ENCODE data around the gene MANBA. TPM values are rescaled to one million over a fixed set of nuclear protein-coding genes. Genes with fewer than 3 reads are reported as not detected.

Gene MANBA
- total RNA-seq, 1 donor from 2014 or later, result 30.3 TPM

DNA sequence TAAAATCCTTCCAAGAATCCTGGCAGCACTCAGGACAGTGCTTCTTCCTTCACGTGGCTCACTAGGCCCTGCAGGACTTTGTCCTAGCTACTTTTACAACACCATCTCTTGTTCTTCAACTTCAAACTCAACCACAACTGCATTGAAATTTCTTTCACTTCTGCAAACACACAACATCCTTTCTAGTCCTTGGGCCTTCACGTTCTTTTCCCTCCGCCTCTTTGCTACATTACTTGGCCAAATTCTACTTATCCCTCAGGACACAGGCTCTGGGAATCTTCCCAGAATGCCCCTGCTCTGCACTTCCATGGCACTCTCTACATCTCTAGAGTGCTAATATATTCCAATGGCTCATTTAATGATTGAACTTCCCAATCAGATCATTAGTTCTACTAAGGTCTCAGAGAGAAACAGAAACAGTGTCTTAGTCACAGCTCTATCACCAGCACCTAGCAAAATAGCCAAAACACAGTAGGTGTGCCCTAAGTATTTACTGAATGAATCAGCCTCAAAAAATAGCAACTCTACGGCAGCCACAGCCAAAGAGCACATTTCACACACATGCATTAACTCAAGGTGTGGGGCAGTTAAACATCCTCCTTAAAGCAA lies 73.3 kb downstream of the MANBA start:
- Histone ChIP-seq H3K27me3 (ENCODE audit: low read depth) (no peaks in the 10 kb centered on the region), H3K4me1 (peaks cover 6% of the 10 kb centered on the region), H3K4me3 (no peak overlapping the region), H3K9me3 (replicated peaks) (no peaks in the 10 kb centered on the region), H3K27ac (replicated peaks) (no peak overlapping the region), H3K36me3 (peaks cover 19% of the 10 kb centered on the region)
- no peak for DNase-seq
- intact Hi-C loops (cut with micrococcal nuclease), result no loop called here
- TF ChIP-seq, protein P1, sequence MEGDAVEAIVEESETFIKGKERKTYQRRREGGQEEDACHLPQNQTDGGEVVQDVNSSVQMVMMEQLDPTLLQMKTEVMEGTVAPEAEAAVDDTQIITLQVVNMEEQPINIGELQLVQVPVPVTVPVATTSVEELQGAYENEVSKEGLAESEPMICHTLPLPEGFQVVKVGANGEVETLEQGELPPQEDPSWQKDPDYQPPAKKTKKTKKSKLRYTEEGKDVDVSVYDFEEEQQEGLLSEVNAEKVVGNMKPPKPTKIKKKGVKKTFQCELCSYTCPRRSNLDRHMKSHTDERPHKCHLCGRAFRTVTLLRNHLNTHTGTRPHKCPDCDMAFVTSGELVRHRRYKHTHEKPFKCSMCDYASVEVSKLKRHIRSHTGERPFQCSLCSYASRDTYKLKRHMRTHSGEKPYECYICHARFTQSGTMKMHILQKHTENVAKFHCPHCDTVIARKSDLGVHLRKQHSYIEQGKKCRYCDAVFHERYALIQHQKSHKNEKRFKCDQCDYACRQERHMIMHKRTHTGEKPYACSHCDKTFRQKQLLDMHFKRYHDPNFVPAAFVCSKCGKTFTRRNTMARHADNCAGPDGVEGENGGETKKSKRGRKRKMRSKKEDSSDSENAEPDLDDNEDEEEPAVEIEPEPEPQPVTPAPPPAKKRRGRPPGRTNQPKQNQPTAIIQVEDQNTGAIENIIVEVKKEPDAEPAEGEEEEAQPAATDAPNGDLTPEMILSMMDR (IDR thresholded peaks at IDR 0.05; ENCODE audit: borderline replicate concordance), result no peak

DNA sequence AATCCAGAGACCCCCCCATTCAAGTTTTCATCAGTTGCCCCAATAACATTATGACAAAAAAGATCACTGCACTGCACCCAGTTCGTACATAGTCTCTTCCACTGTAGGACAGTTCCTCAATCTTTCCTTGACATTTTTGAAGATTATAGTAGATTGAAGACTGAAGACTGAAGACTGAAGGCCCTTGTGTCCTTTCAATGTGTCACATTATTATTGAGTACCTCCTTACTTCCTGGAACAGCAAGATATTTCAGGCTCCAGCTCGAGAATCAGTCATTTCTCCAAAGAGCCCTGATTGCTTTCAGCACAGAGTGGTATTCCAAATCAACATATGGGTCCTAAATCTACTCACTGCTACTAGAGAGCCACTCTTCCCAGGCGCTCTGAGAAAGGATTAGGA lies 75.0 kb downstream of the MANBA start:
- Histone ChIP-seq H3K36me3 (peaks cover 28% of the 10 kb centered on the region), H3K4me1 (peaks cover 6% of the 10 kb centered on the region), H3K27me3 (ENCODE audit: low read depth) (no peaks in the 10 kb centered on the region), H3K27ac (replicated peaks) (no peak overlapping the region), H3K4me3 (no peak overlapping the region), H3K9me3 (replicated peaks) (no peaks in the 10 kb centered on the region)
- DNase-seq, result no peak
- intact Hi-C loops (cut with micrococcal nuclease), result no loop called here
- TF ChIP-seq, protein P1 (IDR thresholded peaks at IDR 0.05; ENCODE audit: borderline replicate concordance), result no peak

DNA sequence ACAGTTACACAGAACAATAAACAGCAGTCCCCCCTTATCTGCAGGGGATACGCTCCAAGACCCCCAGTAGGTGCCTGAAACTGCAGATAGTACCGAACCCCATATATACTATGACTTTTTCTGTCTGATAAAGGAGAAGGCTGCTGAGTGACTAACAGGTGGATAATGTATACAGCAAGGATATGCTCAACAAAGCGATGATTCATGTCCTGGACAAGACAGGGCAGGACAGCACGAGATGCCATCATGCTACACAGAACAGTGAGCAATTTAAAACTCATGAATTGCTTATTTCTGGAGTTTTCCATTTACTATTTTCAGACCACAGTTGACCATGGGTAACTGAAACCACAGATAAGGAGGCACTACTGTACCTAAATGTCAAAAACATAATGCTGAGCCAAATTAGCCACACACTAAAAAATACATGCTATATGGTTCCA lies 76.1 kb downstream of the MANBA start:
- peaks cover 6% of the 10 kb centered on the region for H3K4me1 ChIP-seq
- no peak overlapping the region for H3K4me3 ChIP-seq
- intact Hi-C loops (cut with micrococcal nuclease), result no loop called here
- TF ChIP-seq, protein P1 (IDR thresholded peaks at IDR 0.05; ENCODE audit: borderline replicate concordance), result no peak
- no peaks in the 10 kb centered on the region for H3K9me3 ChIP-seq (replicated peaks)
- H3K36me3 ChIP-seq, result peaks cover 20% of the 10 kb centered on the region
- H3K27me3 ChIP-seq (ENCODE audit: low read depth), result no peaks in the 10 kb centered on the region
- no peak overlapping the region for H3K27ac ChIP-seq (replicated peaks)
- no peak for DNase-seq

DNA sequence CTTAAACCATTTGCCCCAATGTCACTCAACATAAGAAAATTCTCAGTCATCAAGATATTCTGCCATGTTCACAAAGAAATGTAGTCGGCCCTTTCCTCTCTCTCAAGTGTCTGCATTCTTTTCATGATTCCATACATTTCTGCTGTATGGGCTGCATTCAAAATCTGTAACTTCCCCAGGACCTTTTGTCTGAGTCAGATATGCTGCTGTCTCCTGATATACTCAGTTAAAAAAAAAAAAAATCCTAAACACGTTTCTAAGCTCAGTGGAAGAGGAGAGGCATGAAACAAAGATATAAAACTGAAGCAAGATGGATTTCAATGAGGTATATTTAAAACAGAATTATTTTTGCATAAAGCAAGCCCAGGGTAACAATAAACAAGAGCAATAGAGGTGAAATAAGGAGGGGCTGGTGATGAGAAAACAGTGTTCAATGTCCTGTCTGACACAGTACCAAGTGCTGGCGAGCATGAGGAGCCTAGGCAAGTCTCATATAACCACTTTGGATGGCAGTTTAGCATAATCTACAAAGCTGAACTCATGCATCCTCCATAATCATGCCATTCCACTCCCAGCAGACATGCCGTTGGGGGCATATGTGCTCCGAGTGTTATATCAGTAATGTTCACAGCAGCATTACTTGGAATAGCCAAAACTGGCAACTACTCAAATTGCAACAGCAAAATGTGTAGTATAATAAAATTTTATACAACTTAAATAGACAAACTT lies 76.7 kb downstream of the MANBA start:
- Histone ChIP-seq H3K9me3 (replicated peaks) (no peaks in the 10 kb centered on the region), H3K4me1 (peaks cover 7% of the 10 kb centered on the region), H3K27ac (replicated peaks) (no peak overlapping the region), H3K4me3 (no peak overlapping the region), H3K36me3 (peaks cover 19% of the 10 kb centered on the region), H3K27me3 (ENCODE audit: low read depth) (no peaks in the 10 kb centered on the region)
- no peak for DNase-seq
- intact Hi-C loops (cut with micrococcal nuclease), result no loop called here
- TF ChIP-seq, protein P1 (IDR thresholded peaks at IDR 0.05; ENCODE audit: borderline replicate concordance), result no peak

DNA sequence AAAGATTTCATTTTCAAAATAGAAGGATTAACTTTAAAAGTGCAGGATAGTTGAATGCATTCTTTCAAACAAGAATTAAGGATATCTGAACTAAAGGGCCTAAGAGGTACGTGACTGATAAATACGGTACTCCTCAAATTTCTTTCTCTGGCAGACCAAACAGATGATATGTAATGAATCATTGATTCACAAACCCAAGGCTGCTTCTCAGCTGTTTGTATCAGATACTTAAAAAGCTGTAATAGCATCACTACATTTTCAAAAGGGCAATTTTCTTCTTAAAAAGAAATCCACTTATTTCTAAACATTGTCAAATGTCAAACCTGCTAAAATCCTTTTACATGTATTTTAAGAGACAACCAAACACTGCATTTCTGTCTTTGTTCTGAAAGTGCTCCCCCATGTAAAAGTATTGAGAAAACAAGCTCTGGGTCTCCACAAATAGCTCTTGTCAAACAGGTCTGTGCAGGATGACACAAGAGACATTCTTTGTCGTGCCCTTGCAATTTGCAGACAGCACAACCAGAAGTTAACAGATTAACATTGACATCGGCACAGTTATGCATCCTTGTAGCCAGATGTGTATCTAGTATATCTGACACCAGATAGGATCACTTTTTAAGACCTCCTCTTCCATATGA lies 82.0 kb downstream of the MANBA start:
- no peak for DNase-seq
- peaks cover 12% of the 10 kb centered on the region for H3K36me3 ChIP-seq
- H3K27ac ChIP-seq (replicated peaks), result no peak overlapping the region
- no peaks in the 10 kb centered on the region for H3K27me3 ChIP-seq (ENCODE audit: low read depth)
- H3K4me3 ChIP-seq, result no peak overlapping the region
- intact Hi-C loops (cut with micrococcal nuclease), result no loop called here
- TF ChIP-seq, protein P1 (IDR thresholded peaks at IDR 0.05; ENCODE audit: borderline replicate concordance), result no peak
- H3K4me1 ChIP-seq, result peaks cover 16% of the 10 kb centered on the region
- H3K9me3 ChIP-seq (replicated peaks), result no peaks in the 10 kb centered on the region

Data from left ventricle myocardium inferior (tissue), 1 donor.